OCI-LY1 (cell line): ENCODE measurements around the gene CIZ1.
"Not testable (repeated sequence)": the region's sequence is repeated elsewhere in the genome, so short reads cannot be mapped to it uniquely, and the experiment has no call there.

ENCODE experiments used
- H2AFZ ChIP-seq: fragments of 200-600 bp; sonication (generic), shearing (Covaris generic); 2 replicates; pipeline ENCODE4 v1.6.0; 2014; ENCODE audit warnings: antibody characterized with exemption, mild to moderate bottlenecking, low read length
- H3F3A ChIP-seq: fragments of 200-600 bp; sonication (generic), shearing (Covaris generic); 2 replicates; pipeline ENCODE4 v1.6.0; 2014; ENCODE audit warnings: mild to moderate bottlenecking, antibody characterized with exemption, low read length, moderate library complexity; ENCODE audit not compliant: insufficient read depth
- H3K27ac ChIP-seq: fragments of 200-600 bp; sonication (generic); 2 replicates; pipeline ENCODE4 v1.5.1; 2014; ENCODE audit warnings: low read length, mixed run types, mild to moderate bottlenecking, low read depth; ENCODE audit not compliant: poor library complexity, severe bottlenecking
- H3K27me3 ChIP-seq: fragments of 200-600 bp; sonication (generic); 2 replicates; pipeline ENCODE4 v1.6.0; 2014; ENCODE audit warnings: antibody characterized with exemption, mild to moderate bottlenecking, low read length, moderate library complexity; ENCODE audit not compliant: insufficient read depth
- H3K36me3 ChIP-seq: fragments of 200-600 bp; sonication (generic); 2 replicates; pipeline ENCODE4 v1.6.1; 2014; ENCODE audit warnings: mild to moderate bottlenecking, antibody characterized with exemption, low read length, moderate library complexity, mixed read lengths; ENCODE audit not compliant: insufficient read depth
- H3K4me1 ChIP-seq: fragments of 200-600 bp; sonication (generic); 2 replicates; pipeline ENCODE4 v1.5.1; 2014; ENCODE audit warnings: mild to moderate bottlenecking, low read length, moderate library complexity; ENCODE audit not compliant: insufficient read depth, severe bottlenecking
- H3K4me2 ChIP-seq: fragments of 200-600 bp; sonication (generic), shearing (Covaris generic); 2 replicates; pipeline ENCODE4 v1.6.1; 2014; ENCODE audit warnings: low read length
- H3K4me3 ChIP-seq: fragments of 200-600 bp; sonication (generic); 2 replicates; pipeline ENCODE4 v1.5.1; 2014; ENCODE audit warnings: low read length, low read depth, mild to moderate bottlenecking, mixed read lengths; ENCODE audit not compliant: poor library complexity, severe bottlenecking
- H3K79me2 ChIP-seq: fragments of 200-600 bp; shearing (Covaris generic); 2 replicates; pipeline ENCODE4 v1.6.1; 2016; ENCODE audit warnings: mixed run types, low read length, mixed read lengths; ENCODE audit not compliant: insufficient read depth
- H3K9ac ChIP-seq: fragments of 200-600 bp; sonication (generic), shearing (Covaris generic); 2 replicates; pipeline ENCODE4 v1.6.1; 2014; ENCODE audit warnings: mild to moderate bottlenecking, low read length, mixed read lengths
- H3K9me2 ChIP-seq: fragments of 200-600 bp; sonication (generic), shearing (Covaris generic); 2 replicates; pipeline ENCODE4 v1.6.1; 2014; ENCODE audit warnings: low read depth, mild to moderate bottlenecking, low read length, mixed read lengths
- H3K9me3 ChIP-seq: fragments of 200-600 bp; shearing (Covaris generic); 2 replicates; pipeline ENCODE4 v1.6.1; 2014; ENCODE audit warnings: low read length, mixed read lengths
- H4K20me1 ChIP-seq: fragments of 200-600 bp; sonication (generic), shearing (Covaris generic); 2 replicates; pipeline ENCODE4 v1.6.0; 2016; ENCODE audit warnings: mild to moderate bottlenecking, low read length; ENCODE audit not compliant: insufficient read depth
- CTCF ChIP-seq: fragments of 200-600 bp; sonication (generic), shearing (Covaris generic); IDR thresholded peaks from 2 replicates; pipeline ENCODE4 v1.5.1; 2017; ENCODE audit warnings: mild to moderate bottlenecking, antibody characterized with exemption, low read length, moderate library complexity, mixed read lengths
- EZH2 ChIP-seq: fragments of 200-600 bp; sonication (generic), shearing (Covaris generic); IDR thresholded peaks from 2 replicates; pipeline ENCODE4 v1.8.0; 2017; ENCODE audit warnings: borderline replicate concordance, mixed run types, mild to moderate bottlenecking, antibody characterized with exemption, low read length, moderate library complexity, mixed read lengths

Gene CIZ1

DNA sequence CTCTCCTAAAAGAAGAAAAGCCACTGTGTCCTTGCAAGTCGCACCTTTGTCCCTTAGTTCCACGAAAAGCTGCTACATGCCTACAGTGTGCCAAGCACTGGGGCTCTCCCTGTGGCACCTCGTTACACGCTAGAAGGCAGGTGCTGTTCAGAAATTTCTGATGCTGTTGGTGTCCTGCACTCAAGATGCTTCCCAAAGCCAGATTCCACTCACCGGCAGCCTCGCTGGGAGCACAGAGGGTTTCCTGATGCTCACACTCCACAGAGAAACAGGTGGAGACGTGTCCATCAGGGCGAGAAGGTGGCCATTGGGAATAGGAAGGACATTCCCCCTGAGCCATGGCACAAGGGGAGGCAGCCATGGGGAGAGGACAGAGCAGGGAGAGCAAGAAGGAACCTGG is 60.0 kb downstream of the CIZ1 start:
- peaks cover 14% of the 10 kb centered on the region for H3K4me1 ChIP-seq
- H2AFZ ChIP-seq, H3K4me3 ChIP-seq, H3K79me2 ChIP-seq, H3F3A ChIP-seq, H3K27ac ChIP-seq, H4K20me1 ChIP-seq, H3K9me3 ChIP-seq, H3K9me2 ChIP-seq, H3K4me2 ChIP-seq, H3K9ac ChIP-seq, H3K27me3 ChIP-seq, H3K36me3 ChIP-seq: not testable (repeated sequence)

DNA sequence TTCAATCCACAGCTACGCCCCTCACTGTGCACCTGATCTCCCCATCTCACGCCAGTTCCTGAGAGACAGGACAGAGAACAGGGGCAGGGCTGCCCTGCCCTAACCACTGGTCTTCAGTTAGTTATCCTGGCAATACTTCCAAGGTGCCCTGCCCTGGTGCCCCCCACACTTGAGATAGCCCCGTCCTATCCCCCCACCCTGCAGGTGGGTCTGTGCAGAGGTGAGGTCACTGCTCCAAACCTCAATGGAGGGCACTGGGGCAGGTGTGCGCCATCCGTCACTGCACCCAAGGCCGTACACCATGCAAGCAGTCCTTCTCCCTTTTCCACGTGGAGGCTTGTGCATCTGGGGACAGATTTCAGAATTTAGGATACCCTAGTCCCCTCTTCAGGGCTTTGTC is 60.7 kb downstream of the CIZ1 start:
- Histone ChIP-seq H3K79me2 (peaks cover 10% of the 10 kb centered on the region), H3K4me1 (peaks cover 21% of the 10 kb centered on the region)
- H3K36me3 ChIP-seq, H3F3A ChIP-seq, H3K27me3 ChIP-seq, H3K27ac ChIP-seq, H3K4me3 ChIP-seq, H3K9me2 ChIP-seq, H3K9ac ChIP-seq, H3K4me2 ChIP-seq, H2AFZ ChIP-seq, H3K9me3 ChIP-seq, H4K20me1 ChIP-seq: not testable (repeated sequence)

- H3K27me3 ChIP-seq, H3K9me3 ChIP-seq: not testable (repeated sequence)
- 0 out of 2 replicates have a peak, but pooled peaks have one; percentile 8 for TF ChIP-seq CTCF
Measured at GRCh38 chr9:128129976-128130590, 61.3 kb downstream of the CIZ1 start.

DNA sequence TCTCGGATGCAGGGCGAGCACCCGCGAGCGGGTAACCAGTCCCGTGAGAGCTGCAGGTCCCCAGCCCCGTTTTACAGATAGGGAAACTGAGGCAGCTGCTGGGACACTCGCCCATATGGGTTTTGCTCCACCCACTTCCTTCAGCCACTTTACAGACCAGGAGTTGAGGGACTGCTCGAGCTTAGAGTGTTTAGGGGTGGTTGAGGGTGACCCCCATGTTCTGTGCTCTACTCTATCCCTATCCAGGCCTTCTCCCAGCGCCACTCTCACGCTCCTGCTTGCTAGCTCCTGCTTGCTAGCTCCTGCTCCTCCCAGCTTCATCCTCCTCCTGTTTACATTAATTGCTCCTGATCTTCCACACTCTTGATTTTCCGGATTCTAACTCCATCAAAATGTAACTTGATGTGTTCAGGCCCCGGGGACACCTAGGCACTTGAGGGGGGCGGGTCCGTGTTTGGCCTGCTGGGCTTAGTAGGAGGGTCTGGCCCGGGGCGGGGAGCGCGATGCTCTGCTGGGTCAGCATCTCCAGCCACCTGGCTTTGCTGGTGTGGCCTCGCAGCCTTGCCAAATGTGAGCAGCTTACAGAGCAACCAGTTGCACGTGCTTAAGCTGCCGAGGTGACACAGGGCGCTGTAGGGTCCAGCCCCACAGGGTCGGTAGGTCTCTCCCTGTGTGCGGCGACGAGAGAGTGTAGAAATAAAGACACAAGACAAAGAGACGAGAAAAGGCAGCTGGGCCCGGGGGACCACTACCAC is 62.4 kb downstream of the CIZ1 start:
- H4K20me1 ChIP-seq = no peaks in the 10 kb centered on the region
- no peak overlapping the region for H2AFZ ChIP-seq

More at GRCh38 chr9:128129976-128130590, 61.3 kb downstream of the CIZ1 start:
- not testable (repeated sequence) for H3K9me2 ChIP-seq, H3K27ac ChIP-seq, H3K4me2 ChIP-seq, H2AFZ ChIP-seq, H4K20me1 ChIP-seq, H3K9ac ChIP-seq, H3K4me3 ChIP-seq, H3K36me3 ChIP-seq, H3F3A ChIP-seq
- Histone ChIP-seq H3K79me2 (peaks cover 10% of the 10 kb centered on the region), H3K4me1 (peaks cover 26% of the 10 kb centered on the region)

More for the DNA sequence above, 62.4 kb downstream of the CIZ1 start:
- peaks cover 10% of the 10 kb centered on the region for H3K79me2 ChIP-seq
- no peak overlapping the region for H3K27ac ChIP-seq
- peaks cover 9% of the 10 kb centered on the region; the same call in 1 of the 2 replicates for H3K36me3 ChIP-seq
- H3F3A ChIP-seq = no peaks in the 10 kb centered on the region
- TF ChIP-seq EZH2 (no peak), CTCF (no peak)
- H3K4me3 ChIP-seq = peak overlapping the region; percentile 92
- peak overlapping the region; percentile 88 for H3K9ac ChIP-seq
- H3K9me2 ChIP-seq = no peaks in the 10 kb centered on the region
- H3K27me3 ChIP-seq = no peaks in the 10 kb centered on the region
- H3K4me2 ChIP-seq = peak overlapping the region; percentile 94
- peaks cover 26% of the 10 kb centered on the region for H3K4me1 ChIP-seq
- no peaks in the 10 kb centered on the region for H3K9me3 ChIP-seq
